Left lung (tissue), 10 donors: ENCODE measurements around the gene FCN3. TPM values are rescaled to one million over a fixed set of nuclear protein-coding genes. Genes with fewer than 3 reads are reported as not detected.
A peak's percentile ranks its signal among the peaks of the same experiment; 100 is the strongest.

Experiments used
- ATAC-seq: fragments of 200-7000 bp; cut with Tn5 transposase; one replicate; pipeline ENCODE4 v1.9.1; 2020; ENCODE audit warnings: moderate library complexity
- DNase-seq, 4 donors: peaks; one replicate each; pipeline ENCODE4 v3.0.0-alpha.2; 2013 to 2020
- H3K27ac ChIP-seq, 2 donors: fragments of 200-600 bp; sonication (generic) in 1 of 2; one replicate each; pipeline versions ENCODE4 v1.5.0 to v1.8.0; 2020 to 2021
- H3K27me3 ChIP-seq, 2 donors: fragments of 200-600 bp; sonication (generic) in 1 of 2; one replicate each; pipeline versions ENCODE4 v1.5.0 to v1.8.0; 2020 to 2021
- H3K36me3 ChIP-seq, 2 donors: fragments of 200-600 bp; sonication (generic) in 1 of 2; one replicate each; pipeline versions ENCODE4 v1.5.0 to v1.8.0; 2020 to 2021
- H3K4me1 ChIP-seq, 2 donors: fragments of 200-600 bp; one replicate each; pipeline ENCODE4 v1.8.0; 2021
- H3K4me3 ChIP-seq, 2 donors: fragments of 200-600 bp; sonication (generic) in 1 of 2; one replicate each; pipeline versions ENCODE4 v1.5.0 to v1.8.0; 2020 to 2021; ENCODE audit warnings: mild to moderate bottlenecking in 1 of 2
- H3K9me3 ChIP-seq, 2 donors: fragments of 200-600 bp; sonication (generic) in 1 of 2; one replicate each; pipeline versions ENCODE4 v1.5.0 to v1.8.0; 2020 to 2021
- intact Hi-C, 2 donors: fragments of 100-400 bp; cut with DNase I; formaldehyde crosslinking; loops; one replicate each; pipeline versions ENCODE4 v1.11.2 to v1.14.2; 2022
- polyA plus RNA-seq, 6 donors: library from polyadenylated mRNA; unstranded; fragments of 120-200 nt; gene quantifications; one replicate each; pipeline ENCODE4 v1.2.1, GENCODE V29; 2013; ENCODE audit not compliant: insufficient read length in 6 of 6
- total RNA-seq, 2 donors: library from RNA; stranded (reverse); fragmentation: NEBNext Ultra II Directional; extraction: Animal tissue kit (Norgen Biotek cat#: 25700); gene quantifications; one replicate each; pipeline ENCODE4 v1.2.1, GENCODE V29; 2021
- TF ChIP-seq, protein P1 (sequence below), 2 donors: fragments of 200-600 bp; sonication (generic) in 1 of 2; IDR thresholded peaks; one replicate each; pipeline versions ENCODE4 v1.5.0 to v1.8.0; 2021; ENCODE audit warnings: antibody characterized with exemption in 2 of 2
- donor health status: DM: no; HTN: yes; CAD: no.
- donor health status: DM: no; HTN: no; CAD: no.

FCN3 gene
- total and polyA plus RNA-seq, 8 donors: 13.4 to 487 (median 17.9) TPM

DNA sequence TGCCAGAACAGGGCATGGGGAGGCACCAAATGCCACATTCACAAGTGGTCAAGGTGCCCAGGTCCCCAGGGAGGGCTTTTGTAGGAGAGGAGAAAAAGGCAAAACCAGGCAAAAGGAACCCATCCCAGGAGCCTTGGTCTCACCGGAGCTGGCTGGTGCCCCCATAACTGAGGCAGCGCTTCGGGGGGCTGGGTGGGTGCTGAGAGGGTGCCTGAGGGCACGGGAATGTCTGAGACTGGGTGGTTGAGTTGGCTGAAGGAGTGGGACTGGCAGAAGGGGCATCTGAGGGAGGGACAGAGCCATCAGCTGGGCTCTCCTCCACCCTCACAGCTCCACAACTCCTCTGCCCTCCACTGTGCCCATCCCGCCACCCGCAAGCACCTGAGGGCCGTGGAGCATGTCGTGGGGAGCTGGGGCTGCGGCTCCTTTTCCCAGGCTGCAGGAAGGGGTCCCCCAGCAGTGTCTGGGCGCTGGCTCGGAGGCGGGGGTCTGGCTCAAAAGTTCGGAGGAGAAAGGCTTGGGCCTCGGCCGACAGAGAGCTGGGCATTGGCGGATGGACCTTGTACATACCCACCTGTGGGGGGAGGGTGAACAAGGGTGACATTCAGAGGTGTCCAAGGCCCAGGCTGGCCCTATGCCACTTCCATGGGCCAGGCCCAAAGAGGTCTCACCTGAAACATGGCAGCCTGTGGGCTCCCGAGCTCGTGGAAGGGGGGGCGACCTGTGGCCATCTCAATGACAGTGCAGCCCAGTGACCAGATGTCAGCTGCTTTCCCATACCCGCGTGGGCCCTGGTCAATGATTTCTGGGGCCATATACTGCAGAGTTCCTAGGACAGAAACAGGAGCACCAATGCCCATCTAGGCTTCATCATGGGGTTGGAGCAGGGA lies 16.3 kb downstream of the FCN3 start:
- intact Hi-C loops: loop anchor here in 1 of 2 donors (5.0 kb wide), 1 partner anchor 34 kb away; the partner anchor contains the start of gene GPR3
- no peak overlapping the region for H3K27ac ChIP-seq

DNA sequence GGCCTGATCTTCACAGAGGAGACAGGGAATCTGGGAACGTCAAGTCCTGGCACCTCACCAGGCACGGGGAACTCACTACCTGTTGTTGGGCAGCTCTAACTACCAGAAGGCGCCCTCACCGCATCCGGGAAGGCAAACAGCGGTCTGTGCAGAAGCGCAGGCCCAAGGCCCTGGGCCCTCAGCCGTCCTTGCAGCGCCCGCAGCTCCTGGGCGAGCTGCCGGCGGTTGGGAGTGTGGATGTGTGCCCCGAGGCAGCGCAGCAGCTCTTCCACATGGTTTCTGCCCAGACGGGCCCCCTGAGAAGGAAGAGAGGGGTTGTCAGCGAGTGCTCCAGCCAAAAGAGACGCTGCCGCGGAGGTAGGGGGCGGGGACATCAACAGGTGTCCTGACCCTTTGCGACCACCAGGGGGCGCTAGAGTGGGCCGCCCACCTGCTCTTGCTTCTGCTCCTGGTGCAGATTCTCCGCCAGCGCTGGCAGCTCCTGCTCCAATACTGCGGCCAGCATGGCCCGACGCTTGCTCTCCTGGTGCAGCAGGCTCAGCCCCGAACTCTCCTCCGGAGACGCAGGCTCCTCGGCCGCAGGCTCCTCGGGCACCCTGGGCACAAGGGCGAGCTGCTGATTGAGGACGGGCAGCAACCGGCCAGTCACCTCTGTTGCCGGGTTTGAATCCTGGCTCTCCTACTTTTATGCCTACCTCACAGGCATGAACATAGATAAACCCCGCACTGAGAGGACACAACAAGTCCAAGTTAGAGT lies 17.2 kb downstream of the FCN3 start:
- H3K36me3 ChIP-seq: peaks cover 0 to 99% of the 10 kb centered on the region in 2 donors
- peak in 3 of 4 donors; percentile 75 to 95 (median 78) for DNase-seq

More for the DNA sequence above, 16.3 kb downstream of the FCN3 start:
- no peak overlapping the region for H3K4me3 ChIP-seq
- no peaks in the 10 kb centered on the region for H3K9me3 ChIP-seq
- TF ChIP-seq, protein P1, sequence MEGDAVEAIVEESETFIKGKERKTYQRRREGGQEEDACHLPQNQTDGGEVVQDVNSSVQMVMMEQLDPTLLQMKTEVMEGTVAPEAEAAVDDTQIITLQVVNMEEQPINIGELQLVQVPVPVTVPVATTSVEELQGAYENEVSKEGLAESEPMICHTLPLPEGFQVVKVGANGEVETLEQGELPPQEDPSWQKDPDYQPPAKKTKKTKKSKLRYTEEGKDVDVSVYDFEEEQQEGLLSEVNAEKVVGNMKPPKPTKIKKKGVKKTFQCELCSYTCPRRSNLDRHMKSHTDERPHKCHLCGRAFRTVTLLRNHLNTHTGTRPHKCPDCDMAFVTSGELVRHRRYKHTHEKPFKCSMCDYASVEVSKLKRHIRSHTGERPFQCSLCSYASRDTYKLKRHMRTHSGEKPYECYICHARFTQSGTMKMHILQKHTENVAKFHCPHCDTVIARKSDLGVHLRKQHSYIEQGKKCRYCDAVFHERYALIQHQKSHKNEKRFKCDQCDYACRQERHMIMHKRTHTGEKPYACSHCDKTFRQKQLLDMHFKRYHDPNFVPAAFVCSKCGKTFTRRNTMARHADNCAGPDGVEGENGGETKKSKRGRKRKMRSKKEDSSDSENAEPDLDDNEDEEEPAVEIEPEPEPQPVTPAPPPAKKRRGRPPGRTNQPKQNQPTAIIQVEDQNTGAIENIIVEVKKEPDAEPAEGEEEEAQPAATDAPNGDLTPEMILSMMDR (IDR thresholded peaks at IDR 0.05): no peak
- ATAC-seq (no peak), DNase-seq (no peak)
- peaks cover 0 to 100% of the 10 kb centered on the region in 2 donors for H3K36me3 ChIP-seq
- no peaks in the 10 kb centered on the region for H3K27me3 ChIP-seq
- H3K4me1 ChIP-seq: peaks cover 0 to 31% of the 10 kb centered on the region in 2 donors

DNA sequence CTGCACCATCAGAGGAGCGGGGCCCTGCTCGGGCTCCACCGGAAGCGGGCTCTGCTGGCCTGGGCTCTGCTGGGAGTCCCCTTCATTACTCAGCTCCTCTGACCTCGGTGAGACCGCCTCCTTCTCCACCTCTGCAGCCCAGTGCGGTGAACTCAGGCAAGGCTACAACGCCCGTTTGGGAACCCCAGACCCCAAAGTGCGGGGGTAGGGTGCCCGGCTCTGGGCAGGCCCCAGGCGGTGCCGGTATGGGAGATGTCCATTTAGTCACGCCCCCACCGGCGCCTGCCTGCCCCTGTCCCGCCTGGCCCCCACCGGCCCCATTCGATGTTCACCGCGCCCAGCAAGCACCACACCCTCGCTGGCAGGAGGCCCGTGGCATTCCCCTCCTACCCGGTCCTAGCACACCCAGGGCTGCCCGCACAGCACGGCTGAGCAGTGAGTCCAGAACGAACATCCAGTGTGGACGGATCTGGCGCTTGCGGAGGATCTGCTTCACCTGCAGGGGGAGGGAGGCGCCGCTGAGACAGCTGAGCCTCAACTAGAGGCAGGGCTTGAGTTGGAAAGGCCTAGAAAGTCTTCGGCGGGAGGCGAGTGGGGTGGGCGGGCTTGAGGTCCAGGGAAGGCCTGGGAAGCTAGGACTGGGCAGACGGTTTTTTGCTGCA lies 17.9 kb downstream of the FCN3 start:
- H3K36me3 ChIP-seq: peaks cover 0 to 92% of the 10 kb centered on the region in 2 donors
- intact Hi-C loops: loop anchor here in 1 of 2 donors (5.0 kb wide), 1 partner anchor 36 kb away; the partner anchor contains the start of gene GPR3
- H3K4me3 ChIP-seq: no peak overlapping the region
- H3K27me3 ChIP-seq: no peaks in the 10 kb centered on the region
- TF ChIP-seq, protein P1 (IDR thresholded peaks at IDR 0.05): no peak
- H3K27ac ChIP-seq: peak overlapping the region in 1 of 2 donors; percentile 45
- H3K4me1 ChIP-seq: peaks cover 0 to 31% of the 10 kb centered on the region in 2 donors
- no peaks in the 10 kb centered on the region for H3K9me3 ChIP-seq
- DNase-seq: peak in 1 of 4 donors; percentile 76
- ATAC-seq: no peak

More for the DNA sequence above, 17.2 kb downstream of the FCN3 start:
- Histone ChIP-seq H3K4me1 (peaks cover 0 to 31% of the 10 kb centered on the region in 2 donors), H3K27me3 (no peaks in the 10 kb centered on the region), H3K4me3 (no peak overlapping the region), H3K27ac (peak overlapping the region in 1 of 2 donors; percentile 45), H3K9me3 (no peaks in the 10 kb centered on the region)
- TF ChIP-seq, protein P1 (IDR thresholded peaks at IDR 0.05): peak; percentile 98 to 99
- intact Hi-C loops: loop anchor here in 1 of 2 donors (5.0 kb wide), 1 partner anchor 35 kb away; the partner anchor contains the start of gene GPR3
- ATAC-seq: peak; percentile 82

DNA sequence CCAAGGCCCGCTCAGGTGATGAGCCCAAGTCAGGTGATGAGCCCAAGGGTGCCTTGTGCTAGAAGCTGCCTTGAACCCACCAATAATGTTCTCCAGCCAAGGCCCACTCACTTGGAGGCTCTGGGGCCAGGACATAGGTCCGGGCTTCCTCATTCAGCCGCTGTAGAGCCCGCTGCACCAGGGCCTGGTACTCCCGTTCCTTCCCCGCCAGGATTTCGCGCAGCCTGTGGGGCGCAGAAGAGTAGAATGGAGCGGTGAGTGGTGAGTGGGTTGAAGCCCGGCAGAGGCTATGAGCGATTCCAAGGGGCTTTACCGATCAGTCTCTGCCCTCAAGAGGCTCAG lies 18.4 kb downstream of the FCN3 start:
- DNase-seq: no peak
- Histone ChIP-seq H3K4me3 (no peak overlapping the region), H3K36me3 (peaks cover 0 to 91% of the 10 kb centered on the region in 2 donors), H3K4me1 (peaks cover under 1 to 33% of the 10 kb centered on the region in 2 donors), H3K27me3 (no peaks in the 10 kb centered on the region), H3K9me3 (no peaks in the 10 kb centered on the region), H3K27ac (no peak overlapping the region)
- ATAC-seq: no peak
- intact Hi-C loops: loop anchor here in 1 of 2 donors (5.0 kb wide), 1 partner anchor 36 kb away; the partner anchor contains the start of gene GPR3
- TF ChIP-seq, protein P1 (IDR thresholded peaks at IDR 0.05): no peak
